Activated T-helper 1 cell treated with anti-CD3 and anti-CD28 coated beads, Interleukin-2, amount 50 U/mL, for 16 hours (primary cell): Measurements from ENCODE around the gene COL23A1.
"Not testable (repeated sequence)": the region's sequence is repeated elsewhere in the genome, so short reads cannot be mapped to it uniquely, and the experiment has no call there.

Experiments used
- DNase-seq, 2 donors: peaks; one replicate each; pipeline ENCODE4 v3.0.0-alpha.2; 2020; ENCODE audit warnings: low read depth in 1 of 2, low spot score in 1 of 2

Gene COL23A1

DNA sequence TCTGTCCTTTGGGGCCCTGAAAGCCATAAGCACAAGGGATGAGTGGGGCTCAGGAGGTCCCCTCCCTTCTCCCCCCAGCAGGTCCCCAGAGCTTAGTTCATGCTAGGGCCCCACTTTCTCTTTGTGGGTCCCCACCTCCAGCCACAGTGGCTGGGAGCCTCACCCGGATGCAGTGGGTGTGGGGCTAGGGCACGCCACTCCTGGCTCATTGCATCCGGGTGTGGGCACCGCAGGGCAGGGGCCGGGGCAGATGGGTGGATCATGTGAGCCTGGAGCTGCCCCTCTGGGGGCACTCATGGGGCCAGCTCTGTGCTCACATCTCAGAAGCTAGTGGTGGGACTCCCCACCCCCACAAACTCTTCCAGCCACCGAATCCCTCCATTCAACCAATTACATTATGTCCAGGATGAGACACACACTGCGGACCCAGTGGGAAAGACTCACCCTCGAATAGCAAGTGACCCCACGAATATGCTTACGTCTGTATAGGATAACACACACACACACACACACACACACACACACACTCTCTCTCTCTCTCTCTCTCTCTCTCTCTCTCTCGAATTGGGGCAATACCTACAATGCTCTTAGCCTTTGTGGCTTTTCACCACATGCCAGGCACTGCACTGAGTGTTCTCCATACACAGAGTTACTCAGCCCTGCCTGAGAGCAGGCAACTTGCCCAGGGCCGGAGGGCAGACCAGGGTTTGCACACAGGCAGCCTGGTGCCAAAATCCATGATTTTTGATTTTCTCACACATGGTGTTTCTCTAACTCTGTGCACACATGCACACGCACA lies 340.8 kb downstream of the COL23A1 start:
- DNase-seq, result no peak

GRCh38 chr5:178248750-178249149 lies 341.4 kb downstream of the COL23A1 start:
- no peak for DNase-seq

- DNase-seq, result no peak
Observed at GRCh38 chr5:178247481-178248456, 342.4 kb downstream of the COL23A1 start.

DNA sequence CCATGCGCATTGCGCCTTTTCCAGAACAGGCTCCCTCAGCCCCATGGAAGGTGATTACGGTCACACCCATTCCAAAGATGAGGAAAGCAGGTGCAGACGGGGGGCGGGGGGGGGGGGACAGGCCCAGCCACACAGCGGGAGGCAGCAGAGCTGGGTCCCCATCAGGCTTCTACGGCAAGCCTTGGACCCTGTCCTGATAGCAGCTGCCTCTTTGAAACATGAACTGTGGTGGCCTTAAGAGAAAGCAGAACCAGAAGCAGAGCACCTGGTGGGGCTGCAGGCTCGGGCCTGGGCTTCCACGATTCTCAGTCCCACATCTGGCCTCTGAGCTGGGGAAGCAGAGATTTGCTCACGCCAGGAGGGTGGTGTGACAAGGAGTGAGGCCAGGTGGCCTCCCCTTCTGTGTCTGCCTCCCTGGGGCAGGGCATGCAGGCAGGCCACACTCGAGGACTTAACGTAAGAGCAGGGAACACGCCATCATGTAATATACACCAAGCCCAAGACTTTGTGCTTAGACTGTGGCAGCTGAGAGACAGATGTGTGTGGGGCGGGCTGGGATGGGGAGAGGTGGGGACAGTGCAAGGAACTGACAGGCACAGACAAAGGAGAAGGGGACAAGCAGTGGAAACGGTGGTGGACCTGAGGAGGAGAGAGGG lies 343.4 kb downstream of the COL23A1 start:
- no peak for DNase-seq

DNA sequence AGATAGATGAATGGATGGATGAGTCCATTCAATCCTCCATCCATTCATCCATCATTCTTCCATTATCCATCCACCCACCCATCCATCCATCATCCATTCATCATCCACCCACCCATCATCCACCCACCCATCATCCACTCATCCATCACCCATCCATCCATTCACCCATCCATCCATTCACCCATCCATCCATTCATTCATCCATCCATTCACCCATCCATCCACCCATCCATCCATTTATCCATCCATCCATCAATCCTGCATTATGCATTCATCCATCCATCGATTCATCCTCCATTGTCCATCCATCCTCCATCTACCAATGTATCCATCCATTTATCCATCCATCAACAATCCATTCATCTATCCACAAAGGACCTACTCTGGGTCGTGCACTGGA lies 344.8 kb downstream of the COL23A1 start:
- DNase-seq, result no peak

GRCh38 chr5:178244576-178244975 lies 345.6 kb downstream of the COL23A1 start:
- no peak for DNase-seq

DNA sequence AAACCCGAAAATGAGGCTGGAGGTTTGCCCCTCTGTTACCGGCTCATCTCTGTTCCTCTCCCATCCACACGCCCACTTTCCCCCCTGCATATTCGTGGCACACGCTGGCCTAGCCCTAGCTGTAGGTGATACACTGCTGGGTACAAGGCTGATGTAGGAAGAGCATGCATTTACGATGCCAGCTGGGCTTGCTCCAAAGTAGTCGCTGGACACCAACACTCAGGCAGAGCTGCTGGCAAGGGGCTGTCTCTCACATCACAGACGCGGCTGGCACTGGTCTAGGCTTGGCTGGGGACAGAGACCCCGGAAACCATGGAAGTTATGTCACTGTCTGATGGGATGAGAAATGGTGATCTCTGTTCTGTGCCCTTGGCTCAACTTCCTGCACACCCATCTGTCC lies 347.8 kb downstream of the COL23A1 start:
- no peak for DNase-seq

- DNase-seq, result no peak
Observed at GRCh38 chr5:178241688-178242231, 348.4 kb downstream of the COL23A1 start.

- no peak for DNase-seq
Observed at GRCh38 chr5:178241231-178241663, 348.9 kb downstream of the COL23A1 start.

- no peak for DNase-seq
Observed at GRCh38 chr5:178240766-178241165, 349.4 kb downstream of the COL23A1 start.

GRCh38 chr5:178240341-178240741 lies 349.9 kb downstream of the COL23A1 start:
- no peak for DNase-seq

DNA sequence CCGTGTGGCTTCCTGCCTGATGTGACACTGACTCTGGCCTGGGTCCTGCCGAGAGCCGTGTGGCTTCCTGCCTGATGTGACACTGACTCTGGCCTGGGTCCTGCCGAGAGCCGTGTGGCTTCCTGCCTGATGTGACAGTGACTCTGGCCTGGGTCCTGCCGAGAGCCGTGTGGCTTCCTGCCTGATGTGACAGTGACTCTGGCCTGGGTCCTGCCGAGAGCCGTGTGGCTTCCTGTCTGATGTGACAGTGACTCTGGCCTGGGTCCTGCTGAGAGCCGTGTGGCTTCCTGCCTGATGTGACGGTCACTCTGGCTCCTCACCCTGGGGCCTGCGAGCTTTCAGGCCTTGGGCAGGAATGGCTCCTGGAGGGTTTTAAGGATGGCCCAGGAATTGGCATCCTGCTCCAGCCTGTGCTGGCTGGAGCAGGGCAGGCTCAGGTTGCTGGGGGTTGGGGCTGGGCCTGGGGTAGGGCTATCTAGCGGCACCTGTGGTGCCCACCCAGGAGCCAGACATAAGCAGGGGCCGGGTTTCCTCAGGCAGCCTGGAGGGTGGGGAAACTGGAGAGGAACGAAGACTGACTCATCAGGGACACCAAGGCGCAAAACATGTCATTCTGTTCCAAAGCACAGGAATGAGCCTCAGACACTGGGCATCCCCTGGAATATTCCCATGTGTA lies 350.4 kb downstream of the COL23A1 start:
- DNase-seq, result not testable (repeated sequence)

- no peak for DNase-seq
Observed at GRCh38 chr5:178238711-178239592, 351.2 kb downstream of the COL23A1 start.

DNA sequence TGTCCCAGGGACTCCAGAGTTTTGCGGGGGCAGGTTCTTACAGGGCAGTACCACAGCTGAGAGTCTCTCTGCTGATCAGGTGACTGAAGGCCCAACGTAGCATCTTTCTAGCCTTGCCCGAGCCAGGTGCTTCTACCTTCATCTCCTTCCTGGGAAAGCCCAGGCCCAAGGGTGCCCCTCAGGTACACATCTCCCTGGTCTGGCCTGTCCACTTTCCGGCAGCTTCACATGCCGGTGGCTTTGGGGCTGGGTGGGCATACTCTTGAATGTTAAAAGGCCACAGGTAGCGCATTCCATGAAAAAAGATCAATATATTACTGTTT lies 351.9 kb downstream of the COL23A1 start:
- DNase-seq, result no peak

GRCh38 chr5:178237431-178238312 lies 352.5 kb downstream of the COL23A1 start:
- no peak for DNase-seq

- no peak for DNase-seq
Observed at GRCh38 chr5:178236679-178237078, 353.5 kb downstream of the COL23A1 start.

DNA sequence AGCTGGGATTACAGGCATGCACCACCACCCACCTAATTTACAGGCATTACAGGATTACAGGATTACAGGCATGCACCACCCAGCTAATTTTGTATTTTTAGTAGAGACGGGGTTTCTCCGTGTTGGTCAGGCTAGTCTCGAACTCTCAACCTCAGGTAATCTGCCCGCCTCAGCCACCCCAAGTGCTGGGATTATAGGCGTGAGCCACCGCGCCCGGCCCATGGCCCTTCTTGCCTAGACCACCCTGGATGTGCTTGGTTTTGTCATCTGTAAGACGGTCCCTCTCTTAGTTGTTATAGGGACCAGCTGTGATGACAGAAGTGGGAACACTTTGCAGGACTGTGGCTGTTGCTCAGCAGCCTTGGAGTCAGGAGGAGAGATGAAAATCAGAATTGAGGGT lies 354.1 kb downstream of the COL23A1 start:
- DNase-seq, result no peak

GRCh38 chr5:178235588-178235974 lies 354.6 kb downstream of the COL23A1 start:
- DNase-seq, result no peak
